Ishikawa (cell line): ENCODE measurements around the gene LRRC42.

ENCODE experiments used
- CEBPB ChIP-seq: IDR thresholded peaks from 2 replicates; pipeline ENCODE4 v1.6.1; 2012
- CREB1 ChIP-seq: IDR thresholded peaks from 2 replicates; pipeline ENCODE4 v1.6.1; 2012; ENCODE audit warnings: low read depth
- EP300 ChIP-seq: IDR thresholded peaks from 2 replicates; pipeline ENCODE4 v1.6.1; 2012; ENCODE audit warnings: borderline replicate concordance
- RAD21 ChIP-seq: IDR thresholded peaks from 2 replicates; pipeline ENCODE4 v1.6.1; 2012; ENCODE audit warnings: low read depth
- TF ChIP-seq, protein P1 (sequence below): IDR thresholded peaks from 2 replicates; pipeline ENCODE4 v1.6.1; 2012
- TF ChIP-seq, protein P2 (sequence below): IDR thresholded peaks from 2 replicates; pipeline ENCODE4 v1.6.1; 2012

DNA sequence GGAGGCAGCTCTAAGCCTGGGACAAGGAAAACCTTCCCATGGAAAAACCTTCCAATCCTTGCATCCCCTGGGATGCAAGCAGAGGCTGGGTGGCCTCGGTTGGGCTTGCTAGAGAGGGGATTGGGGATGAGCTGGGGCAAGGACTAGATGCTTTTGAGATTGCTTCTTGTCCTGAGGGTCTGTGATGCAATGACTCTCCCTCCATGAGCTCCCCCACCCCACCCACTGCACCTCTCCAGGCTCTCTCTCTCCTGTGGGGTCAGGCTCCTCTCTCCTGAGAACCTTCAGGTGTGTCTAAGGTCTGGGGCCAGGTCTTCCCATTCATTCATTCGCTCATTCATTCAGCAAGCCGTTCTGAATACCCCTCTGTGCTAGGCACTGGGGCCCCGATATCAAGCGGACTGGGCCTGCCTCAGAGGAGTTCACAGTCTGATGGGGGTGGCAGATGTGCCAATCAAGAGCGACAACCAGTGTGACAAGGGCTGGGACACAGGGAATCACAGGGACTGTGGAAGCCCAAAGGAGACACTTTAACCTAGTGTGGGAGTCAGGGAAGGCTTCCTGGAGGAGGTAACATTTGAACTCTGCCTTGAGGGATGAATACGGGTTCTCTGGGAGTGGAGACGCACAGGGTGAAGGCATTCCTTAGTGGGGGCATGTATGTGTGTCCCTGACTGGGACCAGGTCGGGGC is 65.3 kb downstream of the LRRC42 start:
- TF ChIP-seq, protein P1, sequence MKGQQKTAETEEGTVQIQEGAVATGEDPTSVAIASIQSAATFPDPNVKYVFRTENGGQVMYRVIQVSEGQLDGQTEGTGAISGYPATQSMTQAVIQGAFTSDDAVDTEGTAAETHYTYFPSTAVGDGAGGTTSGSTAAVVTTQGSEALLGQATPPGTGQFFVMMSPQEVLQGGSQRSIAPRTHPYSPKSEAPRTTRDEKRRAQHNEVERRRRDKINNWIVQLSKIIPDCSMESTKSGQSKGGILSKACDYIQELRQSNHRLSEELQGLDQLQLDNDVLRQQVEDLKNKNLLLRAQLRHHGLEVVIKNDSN: no peak
- TF ChIP-seq CEBPB: no peak
- no peak for TF ChIP-seq CREB1
- no peak for TF ChIP-seq RAD21
- no peak for TF ChIP-seq EP300
- TF ChIP-seq, protein P2, sequence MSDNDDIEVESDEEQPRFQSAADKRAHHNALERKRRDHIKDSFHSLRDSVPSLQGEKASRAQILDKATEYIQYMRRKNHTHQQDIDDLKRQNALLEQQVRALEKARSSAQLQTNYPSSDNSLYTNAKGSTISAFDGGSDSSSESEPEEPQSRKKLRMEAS: no peak
